ENCODE data around the gene PTPRK. TPM values are rescaled to one million over a fixed set of nuclear protein-coding genes. Genes with fewer than 3 reads are reported as not detected.

The PTPRK gene
- total RNA-seq, 4 donors from 2014 or later: 26.7 to 47.5 (median 41.4) TPM

DNA sequence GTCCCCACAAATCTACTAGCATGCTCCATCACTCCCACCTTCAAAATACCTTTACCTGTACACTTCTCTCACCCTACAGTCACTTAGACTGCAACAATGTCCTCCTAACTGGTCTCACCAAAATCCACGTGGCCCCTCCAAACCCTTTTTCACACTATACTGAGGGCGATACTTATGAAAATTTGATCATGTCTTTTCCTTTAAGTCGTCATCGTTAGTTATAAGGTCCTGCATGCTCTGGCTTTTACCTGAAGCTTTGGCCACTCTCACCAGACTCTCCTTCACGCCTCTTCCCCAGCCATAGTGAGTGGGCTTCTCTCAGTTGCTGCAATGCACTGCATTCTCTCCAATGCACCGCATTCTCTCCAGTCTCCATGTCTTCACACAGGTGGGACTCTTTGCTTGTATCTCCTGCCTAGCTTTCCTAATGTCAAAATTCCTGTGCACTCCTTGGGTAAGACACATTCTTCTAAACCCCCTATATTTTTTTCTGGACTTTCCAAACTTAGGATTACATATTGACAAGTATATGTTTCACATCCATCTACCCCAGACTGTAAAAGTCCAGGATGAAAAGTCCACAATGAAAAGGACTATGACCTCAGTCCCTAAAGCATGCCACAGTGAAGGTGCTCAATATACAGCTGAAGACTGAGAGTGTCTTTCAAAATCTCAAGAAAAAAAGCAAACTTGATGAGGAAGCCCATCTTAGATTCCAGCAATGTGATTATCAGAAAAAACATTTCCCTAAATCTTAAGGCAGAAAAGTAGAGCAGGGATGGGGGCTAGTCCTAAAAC lies 24.7 kb downstream of the PTPRK start:
- 94 to 97% methylated on average over 6 of the region's 6 CpGs for WGBS, 2 donors
- no peak overlapping the region for H3K4me3 ChIP-seq (ENCODE audit: low read depth, poor library complexity, severe bottlenecking)
- TF ChIP-seq, protein P1, sequence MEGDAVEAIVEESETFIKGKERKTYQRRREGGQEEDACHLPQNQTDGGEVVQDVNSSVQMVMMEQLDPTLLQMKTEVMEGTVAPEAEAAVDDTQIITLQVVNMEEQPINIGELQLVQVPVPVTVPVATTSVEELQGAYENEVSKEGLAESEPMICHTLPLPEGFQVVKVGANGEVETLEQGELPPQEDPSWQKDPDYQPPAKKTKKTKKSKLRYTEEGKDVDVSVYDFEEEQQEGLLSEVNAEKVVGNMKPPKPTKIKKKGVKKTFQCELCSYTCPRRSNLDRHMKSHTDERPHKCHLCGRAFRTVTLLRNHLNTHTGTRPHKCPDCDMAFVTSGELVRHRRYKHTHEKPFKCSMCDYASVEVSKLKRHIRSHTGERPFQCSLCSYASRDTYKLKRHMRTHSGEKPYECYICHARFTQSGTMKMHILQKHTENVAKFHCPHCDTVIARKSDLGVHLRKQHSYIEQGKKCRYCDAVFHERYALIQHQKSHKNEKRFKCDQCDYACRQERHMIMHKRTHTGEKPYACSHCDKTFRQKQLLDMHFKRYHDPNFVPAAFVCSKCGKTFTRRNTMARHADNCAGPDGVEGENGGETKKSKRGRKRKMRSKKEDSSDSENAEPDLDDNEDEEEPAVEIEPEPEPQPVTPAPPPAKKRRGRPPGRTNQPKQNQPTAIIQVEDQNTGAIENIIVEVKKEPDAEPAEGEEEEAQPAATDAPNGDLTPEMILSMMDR (IDR thresholded peaks at IDR 0.05): no peak
- no peak for TF ChIP-seq POLR2A (IDR thresholded peaks at IDR 0.05)
- intact Hi-C loops (cut with DNase I; ENCODE audit: low total_unique reads): no loop called here
- DNase-seq (ENCODE audit: low spot score in 2 of 2): no peak

DNA sequence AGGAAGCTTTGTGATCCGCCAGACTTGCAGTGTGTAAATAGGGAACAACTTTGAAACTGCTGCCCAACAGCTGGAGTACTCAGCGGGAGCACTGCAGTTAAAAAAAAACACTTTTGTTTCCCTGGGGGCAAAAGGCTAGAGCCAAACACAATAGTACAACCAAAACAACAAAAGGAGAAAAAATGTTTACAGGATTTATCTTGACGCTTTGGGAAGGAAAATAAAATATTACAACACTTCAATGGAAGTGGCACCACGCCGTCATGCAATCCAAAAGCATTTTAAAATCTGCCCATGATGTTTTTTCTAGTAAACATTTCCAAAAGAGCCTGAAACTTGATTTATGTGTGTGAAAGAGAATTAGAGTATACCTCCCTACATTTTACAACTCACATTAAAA lies 26.0 kb downstream of the PTPRK start:
- intact Hi-C loops (cut with DNase I; ENCODE audit: low total_unique reads): no loop called here
- no peak overlapping the region for H3K4me3 ChIP-seq (ENCODE audit: low read depth, poor library complexity, severe bottlenecking)
- DNase-seq (ENCODE audit: low spot score in 2 of 2): no peak
- no peak for TF ChIP-seq POLR2A (IDR thresholded peaks at IDR 0.05)
- WGBS, 2 donors: 61 to 66% methylated on average over 5 of the region's 5 CpGs

DNA sequence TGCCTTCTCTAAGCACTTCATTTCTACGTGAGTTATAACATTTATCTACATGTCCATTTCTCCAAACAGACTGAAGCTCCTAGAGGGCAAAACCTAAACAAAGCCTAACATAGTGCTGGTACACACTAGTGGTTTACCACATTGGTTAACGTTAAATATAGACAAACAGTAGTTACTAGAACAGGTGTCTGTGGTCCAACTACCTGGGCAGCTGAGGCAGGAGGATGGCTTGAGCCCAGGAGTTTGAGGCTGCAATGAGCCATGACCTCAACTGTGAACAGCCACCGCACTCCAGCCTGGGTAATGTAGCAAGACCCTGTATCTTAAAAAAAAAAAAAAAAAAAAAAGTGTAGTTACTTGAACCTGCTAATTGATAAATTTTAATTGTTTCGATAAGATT lies 26.5 kb downstream of the PTPRK start:
- DNase-seq (ENCODE audit: low spot score in 2 of 2): no peak
- 90 to 94% methylated on average over 4 of the region's 4 CpGs for WGBS, 2 donors
- TF ChIP-seq POLR2A (IDR thresholded peaks at IDR 0.05): no peak
- TF ChIP-seq, protein P1 (IDR thresholded peaks at IDR 0.05): no peak
- intact Hi-C loops (cut with DNase I; ENCODE audit: low total_unique reads): no loop called here
- H3K4me3 ChIP-seq (ENCODE audit: low read depth, poor library complexity, severe bottlenecking): no peak overlapping the region

DNA sequence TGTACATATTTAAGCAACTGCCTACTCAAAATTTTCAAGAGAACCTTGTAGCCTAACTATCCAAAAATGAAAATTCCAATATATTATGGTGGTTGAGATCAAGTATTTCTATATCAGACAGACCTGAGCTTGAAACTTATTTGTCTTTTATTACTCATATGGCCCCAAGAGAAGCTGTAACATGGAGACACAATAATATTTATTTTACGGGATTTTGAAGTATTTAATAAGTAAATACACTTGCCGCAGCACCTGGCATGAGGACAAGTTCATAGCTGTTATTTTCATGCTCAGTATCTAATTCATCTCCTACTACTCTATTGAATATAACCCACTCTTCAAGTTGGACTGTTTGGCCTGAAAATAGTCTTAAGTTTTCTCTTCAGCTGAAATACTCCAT lies 28.0 kb downstream of the PTPRK start:
- H3K4me3 ChIP-seq (ENCODE audit: low read depth, poor library complexity, severe bottlenecking): no peak overlapping the region
- TF ChIP-seq, protein P1 (IDR thresholded peaks at IDR 0.05): no peak
- TF ChIP-seq POLR2A (IDR thresholded peaks at IDR 0.05): no peak
- intact Hi-C loops (cut with DNase I; ENCODE audit: low total_unique reads): no loop called here
- no peak for DNase-seq (ENCODE audit: low spot score in 2 of 2)
- WGBS, 2 donors: 56 to 69% methylated on average over 2 of the region's 2 CpGs

DNA sequence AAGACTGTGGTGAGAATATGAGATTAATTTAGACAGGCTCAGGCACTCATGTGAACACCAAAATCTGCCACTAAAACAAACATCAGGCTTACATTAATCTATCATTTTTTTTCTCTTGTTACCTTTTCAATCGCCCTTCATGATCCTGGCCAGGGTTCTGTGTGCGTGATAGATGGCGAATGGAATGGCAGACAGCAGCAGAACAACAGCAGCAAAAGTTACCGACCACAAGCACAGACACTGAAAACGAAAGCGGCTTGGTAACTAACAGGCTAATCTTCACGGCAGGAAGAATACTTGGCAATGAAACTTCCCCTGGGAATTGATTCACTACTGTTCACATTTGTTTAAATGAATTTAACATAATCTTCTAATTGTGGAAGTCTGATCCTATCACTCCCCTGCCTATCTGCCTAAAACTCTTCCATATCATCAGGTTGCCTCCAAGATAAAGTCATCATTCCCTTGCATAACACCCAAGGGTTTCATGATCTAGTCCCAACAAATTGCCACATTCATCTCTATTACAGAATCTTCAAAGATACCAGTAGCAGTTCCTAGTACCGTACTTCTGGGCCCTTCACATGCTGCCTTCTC lies 28.7 kb downstream of the PTPRK start:
- WGBS, 2 donors: 34 to 41% methylated on average over 8 of the region's 8 CpGs
- intact Hi-C loops (cut with DNase I; ENCODE audit: low total_unique reads): no loop called here
- TF ChIP-seq, protein P1 (IDR thresholded peaks at IDR 0.05): no peak
- no peak for TF ChIP-seq POLR2A (IDR thresholded peaks at IDR 0.05)
- H3K4me3 ChIP-seq (ENCODE audit: low read depth, poor library complexity, severe bottlenecking): no peak overlapping the region
- DNase-seq (ENCODE audit: low spot score in 2 of 2): no peak

DNA sequence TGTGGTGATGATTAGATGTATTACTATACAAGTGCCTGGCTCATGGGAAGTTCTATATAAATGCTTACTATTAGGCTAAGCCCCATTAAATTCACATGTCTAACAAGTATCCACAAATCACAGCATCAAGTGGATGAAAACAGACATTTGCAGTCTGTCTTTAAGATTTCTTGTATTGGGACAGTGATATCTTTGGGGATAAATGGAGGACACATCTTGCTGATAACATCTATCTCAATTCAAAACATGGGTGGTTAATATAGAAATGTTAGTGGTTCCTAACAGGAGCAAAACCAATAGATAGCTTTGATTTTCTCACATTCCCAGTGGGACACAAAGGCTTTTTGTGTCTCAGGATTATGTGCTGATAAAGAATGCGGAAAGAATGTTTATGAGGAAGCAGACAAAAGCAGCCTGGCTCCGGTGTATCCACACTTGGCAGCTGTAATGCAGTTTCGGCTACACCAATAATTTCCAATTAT lies 29.3 kb downstream of the PTPRK start:
- no peak for DNase-seq (ENCODE audit: low spot score in 2 of 2)
- TF ChIP-seq POLR2A (IDR thresholded peaks at IDR 0.05): no peak
- TF ChIP-seq, protein P1 (IDR thresholded peaks at IDR 0.05): no peak
- intact Hi-C loops (cut with DNase I; ENCODE audit: low total_unique reads): no loop called here
- no peak overlapping the region for H3K4me3 ChIP-seq (ENCODE audit: low read depth, poor library complexity, severe bottlenecking)
- 38 to 50% methylated on average over 3 of the region's 3 CpGs for WGBS, 2 donors

Measured in lower leg skin (tissue), 4 donors.